ENCODE results near the gene LGALS8. TPM values are rescaled to one million over a fixed set of nuclear protein-coding genes. Genes with fewer than 3 reads are reported as not detected.

The LGALS8 gene
- total and polyA plus RNA-seq, 2 of the 4 experiments (the other 2 are of a cell fraction) = 41.3 to 57.7 TPM

- H3K23ac ChIP-seq (ENCODE audit: low read depth, low read length) = no peak overlapping the region
- H4K8ac ChIP-seq (ENCODE audit: low read depth in 2 of 2, low read length in 2 of 2) = no peak overlapping the region
- in situ Hi-C loops (cut with MboI; ENCODE audit: low sequenced_read_pairs) (no loop called here), intact Hi-C loops (cut with micrococcal nuclease) (loop anchor here (1.0 kb wide), 1 partner anchor 422 kb away; no protein-coding TSS in a partner anchor), dilution Hi-C loops (cut with HindIII; ENCODE audit: low sequenced_read_pairs, unreplicated experiment) (no loop called here)
- H3K4ac ChIP-seq (ENCODE audit: low read depth, low read length) = no peak overlapping the region
- H2AK9ac ChIP-seq (replicated peaks; ENCODE audit: low read depth, low read length, poor library complexity) = no peak overlapping the region
- H3K9me3 ChIP-seq (ENCODE audit: control insufficient read depth, insufficient read depth, low read length) = no peaks in the 10 kb centered on the region
- 0 out of 2 replicates have a peak, but pooled peaks cover 3% of the 10 kb centered on the region for H3K9me1 ChIP-seq (ENCODE audit: insufficient read depth, low read length)
- H3K4me1 ChIP-seq (ENCODE audit: control insufficient read depth, insufficient read depth, low read length) = peaks cover 7% of the 10 kb centered on the region
- no peak for ATAC-seq (ENCODE audit: low read depth)
- no peak overlapping the region for H4K91ac ChIP-seq (ENCODE audit: insufficient read depth, low read depth, low read length)
- DNase-seq = no peak
- no peak overlapping the region for H3K56ac ChIP-seq (ENCODE audit: extremely low read depth, insufficient read depth, low read length)
- WGBS, 2 experiments (ENCODE audit: extremely low coverage in 2 of 2, insufficient read length in 1 of 2) = no CpG with 5 or more reads among the region's 5 CpGs
- no peaks in the 10 kb centered on the region for H4K20me1 ChIP-seq (ENCODE audit: insufficient read depth, low read length)
- H3K4me3 ChIP-seq (ENCODE audit: insufficient read depth, low read depth, low read length) = no peak overlapping the region
- no peak overlapping the region for H3K4me2 ChIP-seq (ENCODE audit: low read depth, low read length)
- no peak overlapping the region for H3K14ac ChIP-seq (replicated peaks; ENCODE audit: low read depth, low read length)
- no peak overlapping the region for H2BK120ac ChIP-seq (ENCODE audit: low read depth, low read length)
- no peak overlapping the region for H2AK5ac ChIP-seq (ENCODE audit: low read depth, low read length)
- peaks cover 7 to 18% of the 10 kb centered on the region in 2 experiments for H3K79me1 ChIP-seq (ENCODE audit: low read depth in 1 of 2, low read length in 2 of 2)
- no peaks in the 10 kb centered on the region for H3K27me3 ChIP-seq (ENCODE audit: control insufficient read depth, insufficient read depth, low read length)
- no peak overlapping the region for H3K9ac ChIP-seq (ENCODE audit: low read depth, low read length)
- H4K5ac ChIP-seq (ENCODE audit: low read depth, low read length) = no peak overlapping the region
- no peak overlapping the region for H2BK5ac ChIP-seq (ENCODE audit: low read depth, low read length, poor library complexity, severe bottlenecking)
- H2BK20ac ChIP-seq (ENCODE audit: low read depth, low read length) = no peak overlapping the region
- BruUV-seq (replicated peaks) = no TSS peak
- H3K36me3 ChIP-seq (ENCODE audit: control insufficient read depth, insufficient read depth, low read length) = peaks cover 5% of the 10 kb centered on the region
- CTCF ChIA-PET = interaction anchor here (1.3 kb wide), 1 partner anchor 28 kb away, joined by 3 read pairs; no protein-coding TSS in a partner anchor
- TF ChIP-seq CHD1 (IDR thresholded peaks at IDR 0.05; ENCODE audit: low read depth, low read length) (no peak), SMC3 (IDR thresholded peaks at IDR 0.05; ENCODE audit: low read depth, low read length) (no peak), NFE2L2 (IDR thresholded peaks at IDR 0.05; ENCODE audit: low read depth, low read length) (no peak), RFX5 (IDR thresholded peaks at IDR 0.05; ENCODE audit: low read depth, low read length) (no peak), MAZ (IDR thresholded peaks at IDR 0.05; ENCODE audit: borderline replicate concordance, low read depth, low read length) (no peak), BHLHE40 (IDR thresholded peaks at IDR 0.05; ENCODE audit: low read depth, low read length) (no peak), ELK1 (IDR thresholded peaks at IDR 0.05; ENCODE audit: borderline replicate concordance, low read depth, low read length) (no peak), MXI1 (IDR thresholded peaks at IDR 0.05; ENCODE audit: borderline replicate concordance, low read depth, low read length) (no peak), MAFK (IDR thresholded peaks at IDR 0.05; ENCODE audit: low read depth, low read length) (no peak), RAD21 (IDR thresholded peaks at IDR 0.05; ENCODE audit: low read length) (no peak), USF2 (IDR thresholded peaks at IDR 0.05; ENCODE audit: low read depth, low read length) (no peak), RCOR1 (IDR thresholded peaks at IDR 0.05; ENCODE audit: insufficient replicate concordance, low read length) (no peak), CEBPB (IDR thresholded peaks at IDR 0.05; ENCODE audit: low read depth, low read length) (no peak), FOS (IDR thresholded peaks at IDR 0.05; ENCODE audit: low read depth, low read length) (no peak), POLR2A (IDR thresholded peaks at IDR 0.05; ENCODE audit: low read depth, low read length) (no peak)
- TF ChIP-seq, protein P1, sequence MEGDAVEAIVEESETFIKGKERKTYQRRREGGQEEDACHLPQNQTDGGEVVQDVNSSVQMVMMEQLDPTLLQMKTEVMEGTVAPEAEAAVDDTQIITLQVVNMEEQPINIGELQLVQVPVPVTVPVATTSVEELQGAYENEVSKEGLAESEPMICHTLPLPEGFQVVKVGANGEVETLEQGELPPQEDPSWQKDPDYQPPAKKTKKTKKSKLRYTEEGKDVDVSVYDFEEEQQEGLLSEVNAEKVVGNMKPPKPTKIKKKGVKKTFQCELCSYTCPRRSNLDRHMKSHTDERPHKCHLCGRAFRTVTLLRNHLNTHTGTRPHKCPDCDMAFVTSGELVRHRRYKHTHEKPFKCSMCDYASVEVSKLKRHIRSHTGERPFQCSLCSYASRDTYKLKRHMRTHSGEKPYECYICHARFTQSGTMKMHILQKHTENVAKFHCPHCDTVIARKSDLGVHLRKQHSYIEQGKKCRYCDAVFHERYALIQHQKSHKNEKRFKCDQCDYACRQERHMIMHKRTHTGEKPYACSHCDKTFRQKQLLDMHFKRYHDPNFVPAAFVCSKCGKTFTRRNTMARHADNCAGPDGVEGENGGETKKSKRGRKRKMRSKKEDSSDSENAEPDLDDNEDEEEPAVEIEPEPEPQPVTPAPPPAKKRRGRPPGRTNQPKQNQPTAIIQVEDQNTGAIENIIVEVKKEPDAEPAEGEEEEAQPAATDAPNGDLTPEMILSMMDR (conservative IDR thresholded peaks at IDR 0.05; ENCODE audit: low read depth, low read length) = no peak
- H3K27ac ChIP-seq (ENCODE audit: insufficient read depth, low read length) = no peak overlapping the region
- H3K18ac ChIP-seq (ENCODE audit: low read depth, low read length) = no peak overlapping the region
- POLR2A ChIA-PET (ENCODE audit: unreplicated experiment) = no interaction called here
- no peak overlapping the region for H2AFZ ChIP-seq (replicated peaks; ENCODE audit: low read length, poor library complexity)
- H2BK15ac ChIP-seq (ENCODE audit: low read depth, low read length) = no peak overlapping the region
These were observed 7.2 kb downstream of the LGALS8 start for GRCh38 chr1:236530959-236531358.

Measured in IMR-90 (cell line).